NCI-H526 (cell line): ENCODE data around the gene GALNT13.

Source experiments
- DNase-seq, 2 experiments: peaks; one replicate each; lab custom pipeline; 2025; lab: John Stamatoyannopoulos, UW

The GALNT13 gene

GRCh38 chr2:153944800-153945199, 73.1 kb downstream of the GALNT13 start:
- DNase-seq, result no peak

- no peak for DNase-seq
Observed at GRCh38 chr2:153946036-153946435, 74.3 kb downstream of the GALNT13 start.

DNA sequence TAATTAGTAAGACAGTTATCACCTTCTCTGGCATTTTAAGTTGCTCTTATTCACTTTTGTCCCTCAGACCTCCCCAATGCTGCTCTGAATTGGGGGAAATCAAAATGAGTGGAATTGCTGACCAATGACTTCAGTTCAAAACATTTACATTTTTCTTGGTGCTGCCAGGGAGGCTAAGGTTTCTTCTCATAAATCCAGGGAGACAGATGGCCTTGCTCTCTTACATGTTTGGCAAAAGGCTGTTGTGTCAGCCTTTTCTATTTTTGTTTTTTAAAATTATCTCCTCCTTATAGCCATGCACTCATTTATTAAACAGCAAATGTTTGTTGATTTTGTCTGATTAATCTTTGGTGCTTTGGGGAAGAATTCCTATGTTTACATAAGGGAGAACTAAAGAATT, 82.0 kb downstream of the GALNT13 start:
- DNase-seq, result no peak

DNA sequence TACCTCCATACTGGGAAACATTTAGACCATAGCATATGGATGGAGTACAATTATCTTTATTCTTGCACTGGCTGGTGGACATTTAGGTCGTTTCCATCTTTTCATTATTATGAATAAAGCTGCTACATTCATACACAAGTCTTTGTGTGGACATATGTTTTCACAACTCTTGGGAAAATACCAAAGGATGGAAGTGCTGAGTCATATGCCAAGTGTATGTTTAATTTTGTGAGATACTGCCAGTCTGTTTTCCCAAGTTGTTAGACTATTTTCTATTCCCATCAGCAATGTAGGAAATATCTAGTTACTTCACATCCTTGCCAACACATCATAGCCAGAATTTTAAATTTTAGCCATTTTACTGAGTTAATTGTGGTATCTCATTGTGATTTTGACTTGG, 91.5 kb downstream of the GALNT13 start:
- no peak for DNase-seq

DNA sequence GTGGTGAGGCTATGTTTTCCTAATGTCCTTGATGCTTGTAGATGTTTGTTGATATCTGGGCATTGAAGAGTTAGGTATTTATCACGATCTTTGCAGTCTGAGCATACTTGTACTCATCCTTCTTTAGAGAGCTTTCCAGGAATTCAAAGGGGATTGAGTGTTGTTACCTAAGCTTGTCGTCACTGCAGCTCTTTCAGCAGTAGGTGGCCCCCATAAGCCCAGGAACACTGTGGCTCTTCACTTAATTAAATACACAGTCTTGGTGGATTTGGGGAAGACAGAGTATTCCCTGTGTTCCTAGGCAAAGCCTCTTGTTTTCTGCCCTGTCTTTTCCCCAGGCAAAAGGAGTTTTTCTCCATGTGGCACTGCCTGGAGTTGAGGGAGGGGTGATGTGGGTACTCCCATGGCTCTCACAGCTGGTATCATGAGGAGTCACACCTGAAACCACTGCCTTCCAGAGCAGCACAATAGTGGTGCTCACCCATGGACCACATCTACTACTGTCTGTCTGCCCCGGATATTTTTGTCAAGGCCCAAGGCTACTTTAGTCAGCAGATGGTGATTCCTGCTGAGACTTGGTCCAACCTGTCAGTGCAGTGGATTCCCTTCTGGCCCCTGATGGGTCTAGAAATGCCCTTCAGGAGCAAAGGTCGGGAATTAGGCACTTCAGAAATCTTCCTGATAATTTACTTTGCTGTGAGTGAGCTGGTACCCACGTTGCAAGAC, 95.7 kb downstream of the GALNT13 start:
- DNase-seq, result no peak

DNA sequence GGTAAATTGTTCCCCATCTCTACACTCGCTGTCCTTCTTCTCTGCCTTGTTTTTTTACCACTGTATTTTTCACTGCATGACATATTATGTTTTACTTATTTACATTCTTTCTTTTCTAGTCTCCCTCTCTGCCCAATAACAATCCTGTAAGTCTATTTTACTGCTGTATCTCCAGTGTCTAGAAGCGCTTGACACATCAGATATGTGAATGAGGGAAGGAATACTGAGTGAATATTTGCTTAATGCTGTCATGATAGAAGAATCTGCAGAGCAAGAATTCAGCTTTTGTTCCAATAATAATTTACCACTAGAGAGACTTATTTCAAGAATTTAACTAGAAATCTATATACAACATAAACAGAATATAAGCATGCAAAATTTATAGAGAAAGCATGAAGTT, 99.5 kb downstream of the GALNT13 start:
- no peak for DNase-seq

DNA sequence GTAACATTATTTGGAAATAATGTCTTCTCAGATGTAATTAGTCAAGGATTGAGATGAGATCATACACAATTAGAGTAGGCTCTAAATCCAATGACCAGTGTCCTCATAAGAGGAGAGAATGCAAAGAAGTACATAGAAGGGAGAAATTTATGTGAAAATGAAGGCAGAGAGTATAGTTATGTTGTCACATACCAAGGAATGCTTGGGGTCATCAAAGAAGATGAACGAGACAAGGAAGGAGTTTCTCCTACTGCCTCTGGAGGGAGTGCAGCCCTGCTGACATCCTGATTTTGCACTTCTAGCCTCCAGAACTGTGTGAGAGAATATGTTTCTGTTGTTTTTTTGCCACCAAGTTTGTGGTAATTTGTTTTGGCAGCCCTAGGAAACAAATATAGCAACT, 100.1 kb downstream of the GALNT13 start:
- no peak for DNase-seq

DNA sequence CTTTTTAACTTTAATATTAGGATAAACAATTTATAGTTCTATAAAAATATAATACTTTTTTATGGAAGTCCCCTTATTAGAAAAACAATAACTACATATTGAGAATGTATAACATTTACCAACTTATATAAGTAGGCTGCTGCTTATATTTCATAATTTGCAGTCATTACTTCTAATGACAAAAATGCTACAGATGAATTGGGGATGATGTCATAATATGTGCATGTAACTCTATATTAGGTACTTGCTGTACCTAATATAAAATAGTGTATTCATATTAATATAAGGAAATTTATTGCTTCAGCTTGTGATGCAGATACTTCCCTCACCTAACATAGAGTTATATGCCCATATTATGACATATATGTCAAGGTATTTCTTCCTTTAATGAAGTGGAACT, 100.7 kb downstream of the GALNT13 start:
- DNase-seq, result no peak

DNA sequence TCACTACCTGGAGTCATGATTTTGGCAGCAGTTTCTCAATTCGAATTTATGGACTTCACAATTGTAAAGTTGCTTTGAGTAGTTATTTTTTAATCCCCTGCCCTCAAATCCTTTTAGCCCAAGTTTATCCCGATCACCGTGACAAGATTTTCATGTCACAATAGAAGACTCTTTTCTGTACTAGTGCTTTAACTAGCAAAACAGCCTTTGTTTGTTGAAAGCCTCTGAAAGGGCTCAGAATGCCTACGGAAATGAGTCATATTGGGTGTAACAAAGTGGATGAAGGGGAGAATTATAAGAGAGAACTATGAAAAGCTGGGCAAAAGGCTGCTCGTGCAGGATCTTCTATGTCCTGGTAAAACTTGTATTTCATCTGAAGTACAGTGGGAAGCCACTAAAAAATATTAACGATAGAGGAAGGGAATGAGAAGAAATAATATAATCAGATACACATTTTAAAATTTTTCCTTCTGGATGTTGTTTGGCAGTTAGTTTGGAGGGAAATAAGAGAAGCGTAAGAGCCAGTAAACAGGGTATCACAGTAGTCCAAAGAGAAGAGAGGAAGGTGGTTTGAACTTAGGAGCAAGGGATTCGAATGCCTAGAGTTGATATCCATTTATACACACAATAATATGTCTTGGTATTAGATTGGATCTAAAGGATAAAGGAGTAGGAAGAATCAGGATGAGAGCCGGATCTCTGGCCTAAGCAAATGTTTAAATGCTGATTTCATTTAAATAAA, 114.9 kb downstream of the GALNT13 start:
- DNase-seq, result no peak

DNA sequence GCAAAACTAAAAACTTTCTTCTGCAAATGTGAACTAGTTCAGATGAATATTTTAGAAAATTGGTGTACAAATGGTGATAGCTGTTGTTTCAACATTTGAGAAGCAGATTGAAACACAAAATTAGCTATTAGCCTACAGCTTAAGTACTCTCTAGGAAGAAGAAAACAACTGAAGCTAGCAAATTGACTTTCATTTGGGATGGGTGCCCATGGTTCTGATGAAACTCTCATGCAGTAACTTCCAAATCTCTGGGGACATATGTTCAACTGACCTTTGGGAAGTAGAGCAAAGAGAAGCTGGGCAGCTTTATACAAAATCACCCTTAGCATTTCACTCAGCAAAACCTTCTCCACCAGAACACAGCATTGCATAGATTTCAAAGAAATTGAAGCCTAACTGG, 119.0 kb downstream of the GALNT13 start:
- no peak for DNase-seq

GRCh38 chr2:154013514-154013913, 141.8 kb downstream of the GALNT13 start:
- no peak for DNase-seq

DNA sequence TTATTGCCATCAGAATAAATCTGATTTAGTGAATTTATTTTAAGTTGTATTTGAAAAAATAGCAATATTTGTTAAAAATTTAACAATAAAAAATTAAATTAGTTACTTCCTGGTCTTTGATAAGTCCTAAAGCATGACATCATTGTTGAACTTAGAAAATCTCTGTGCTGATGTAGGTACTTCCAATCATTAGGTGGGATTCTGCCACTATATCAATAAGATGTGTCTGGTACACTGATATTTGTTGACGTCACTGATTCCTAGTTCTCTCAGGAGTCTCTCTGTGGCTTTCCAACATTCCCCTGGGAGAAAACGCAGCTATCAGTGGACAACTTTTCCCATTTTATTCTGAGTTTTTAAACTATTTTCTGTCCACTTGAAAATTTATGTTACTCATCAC, 143.5 kb downstream of the GALNT13 start:
- DNase-seq, result no peak

- no peak for DNase-seq
Observed at GRCh38 chr2:154029504-154029903, 157.8 kb downstream of the GALNT13 start.

GRCh38 chr2:154032220-154032619, 160.5 kb downstream of the GALNT13 start:
- DNase-seq, result no peak

GRCh38 chr2:154046493-154046892, 174.8 kb downstream of the GALNT13 start:
- DNase-seq, result no peak

DNA sequence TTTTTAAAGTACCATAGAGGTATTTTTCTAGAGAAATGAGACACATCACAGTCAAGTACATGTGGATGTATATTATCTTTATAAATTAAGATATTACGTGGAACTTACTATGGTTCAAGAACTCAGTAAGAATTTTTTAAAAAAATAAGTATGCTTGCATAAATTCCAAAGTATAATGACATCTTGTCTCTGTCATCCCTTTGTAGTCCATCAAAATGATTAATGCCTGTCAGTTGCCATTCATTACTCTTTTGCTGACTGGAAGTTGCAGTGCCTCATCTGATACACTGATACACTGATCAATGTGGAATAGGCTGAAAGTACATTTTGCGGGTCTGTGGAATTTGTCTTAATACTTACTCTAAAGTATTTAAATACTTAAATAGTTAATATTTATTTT, 177.2 kb downstream of the GALNT13 start:
- DNase-seq, result no peak

- DNase-seq, result no peak
Observed at GRCh38 chr2:154049561-154049960, 177.8 kb downstream of the GALNT13 start.

DNA sequence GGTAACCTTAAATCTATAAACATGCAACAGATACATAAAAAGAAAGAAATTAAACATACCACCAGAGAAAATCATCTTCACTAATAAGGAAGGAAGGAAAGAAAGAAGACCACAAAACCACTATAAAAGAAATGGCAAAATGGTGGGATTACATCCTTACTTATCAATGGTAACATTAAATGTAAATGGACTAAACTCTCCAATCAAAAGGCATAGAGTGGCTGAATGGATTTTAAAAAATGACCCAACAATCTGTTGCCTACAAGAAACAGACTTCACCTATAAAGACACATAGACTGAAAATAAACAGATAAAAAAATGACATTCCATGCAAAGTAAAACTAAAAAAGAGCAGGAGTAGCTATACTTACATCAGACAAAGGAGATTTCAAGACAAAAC, 195.4 kb downstream of the GALNT13 start:
- DNase-seq, result no peak

DNA sequence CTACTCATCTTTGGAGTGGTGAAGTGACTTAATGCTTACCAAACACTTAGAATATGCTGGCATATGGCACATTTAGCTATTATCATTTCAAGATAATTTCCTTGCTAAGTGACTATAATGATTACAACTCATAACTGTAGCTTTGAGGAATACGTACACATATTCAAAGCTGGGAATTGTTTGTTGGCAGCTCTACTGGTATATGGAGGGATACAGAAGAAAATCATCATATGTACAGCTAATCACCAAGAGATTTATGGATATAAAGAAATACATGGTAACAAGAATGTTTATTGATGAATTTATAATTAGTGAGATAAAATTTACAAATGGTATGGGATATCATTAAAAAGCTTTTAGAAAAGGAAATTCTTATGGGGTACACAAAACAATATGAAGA, 207.2 kb downstream of the GALNT13 start:
- no peak for DNase-seq

- no peak for DNase-seq
Observed at GRCh38 chr2:154092571-154092970, 220.8 kb downstream of the GALNT13 start.

DNA sequence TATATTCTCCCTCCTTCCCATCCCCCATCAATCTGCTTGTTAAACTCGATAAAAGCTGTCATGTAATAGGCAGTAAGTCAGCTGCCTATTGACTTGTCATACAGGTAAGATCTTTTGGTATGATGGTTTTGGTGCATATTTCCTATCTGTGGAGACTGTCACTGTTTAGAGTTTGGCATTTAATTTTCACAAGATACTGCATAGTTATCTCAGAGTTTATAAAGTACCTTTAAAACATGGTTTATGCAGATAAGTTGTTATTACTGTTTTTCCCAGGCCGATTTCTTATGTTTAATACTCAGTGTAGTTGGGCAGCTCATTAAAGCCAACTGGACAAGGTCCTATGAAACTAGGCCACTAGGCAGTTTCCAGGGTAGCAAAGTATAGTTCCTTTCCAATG, 222.1 kb downstream of the GALNT13 start:
- no peak for DNase-seq

GRCh38 chr2:154097833-154098398, 226.2 kb downstream of the GALNT13 start:
- no peak for DNase-seq

DNA sequence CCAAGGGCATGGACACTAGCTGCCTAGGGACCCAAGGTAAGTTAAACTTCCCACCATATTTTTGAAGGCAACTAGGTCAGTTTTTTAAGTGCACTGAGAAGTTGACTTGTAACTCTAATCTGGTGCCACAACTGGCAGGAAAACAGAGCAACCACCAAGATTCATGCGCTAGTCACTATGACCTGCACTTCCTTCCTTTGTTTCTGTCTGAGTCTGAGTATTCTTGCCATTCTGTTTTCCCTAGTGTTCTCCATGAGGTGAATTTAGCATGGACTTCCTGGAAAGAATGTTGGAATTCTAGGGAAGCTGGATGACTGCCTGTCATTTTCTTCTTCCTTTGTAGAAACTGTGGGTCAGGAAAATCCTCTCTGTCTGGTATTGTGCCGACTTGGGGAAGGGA, 249.0 kb downstream of the GALNT13 start:
- no peak for DNase-seq
